Esophagus (tissue), 2 donors: ENCODE measurements around the gene NDUFA12. TPM values are rescaled to one million over a fixed set of nuclear protein-coding genes. Genes with fewer than 3 reads are reported as not detected.
"Not testable (repeated sequence)": the region's sequence is repeated elsewhere in the genome, so short reads cannot be mapped to it uniquely, and the experiment has no call there.

Experiments
- H3K27ac ChIP-seq, 2 donors: one replicate each; pipeline ENCODE4 v1.5.1; 2013; ENCODE audit warnings: low read depth in 2 of 2, mild to moderate bottlenecking in 2 of 2, inconsistent platforms in 1 of 2, low read length in 1 of 2, moderate library complexity in 1 of 2
- H3K27me3 ChIP-seq, 2 donors: one replicate each; pipeline ENCODE4 v1.6.1; 2013; ENCODE audit warnings: low read length in 2 of 2, control low read depth in 1 of 2, mild to moderate bottlenecking in 1 of 2; ENCODE audit not compliant: insufficient read depth in 2 of 2, control insufficient read depth in 1 of 2
- H3K36me3 ChIP-seq, 2 donors: one replicate each; pipeline ENCODE4 v1.6.1; 2013; ENCODE audit warnings: low read length in 1 of 2; ENCODE audit not compliant: control insufficient read depth in 2 of 2, insufficient read depth in 2 of 2
- H3K4me1 ChIP-seq, 2 donors: one replicate each; pipeline ENCODE4 v1.6.1; 2013; ENCODE audit warnings: low read length in 1 of 2; ENCODE audit not compliant: control insufficient read depth in 2 of 2, insufficient read depth in 2 of 2
- H3K4me3 ChIP-seq, 2 donors: one replicate each; pipeline ENCODE4 v1.5.1; 2013; ENCODE audit warnings: low read length in 2 of 2, mild to moderate bottlenecking in 2 of 2, low read depth in 1 of 2, moderate library complexity in 1 of 2
- H3K9me3 ChIP-seq, 2 donors: one replicate each; pipeline ENCODE4 v1.6.1; 2013; ENCODE audit warnings: mild to moderate bottlenecking in 2 of 2, low read depth in 1 of 2, low read length in 1 of 2, moderate library complexity in 1 of 2; ENCODE audit not compliant: control insufficient read depth in 2 of 2, insufficient read depth in 1 of 2
- WGBS, 2 donors: extraction: QIAGEN DNeasy Blood & Tissue Kit; methylation state at CpG; one replicate each; pipeline ENCODE4 v1.1.7; 2013; 5-methylcytosine and 5-hydroxymethylcytosine counted together
- polyA plus RNA-seq, 2 donors: library from polyadenylated mRNA; stranded (reverse); fragments of 200-250 nt; gene quantifications; one replicate each; pipeline ENCODE4 v1.2.3, GENCODE V29; 2013
- donor health status: healthy with polysubstance abuse.
- donor health status: Bipolar disorder and iron deficiency.

Gene NDUFA12
- polyA plus RNA-seq, 2 donors: 76.3 to 115 TPM

DNA sequence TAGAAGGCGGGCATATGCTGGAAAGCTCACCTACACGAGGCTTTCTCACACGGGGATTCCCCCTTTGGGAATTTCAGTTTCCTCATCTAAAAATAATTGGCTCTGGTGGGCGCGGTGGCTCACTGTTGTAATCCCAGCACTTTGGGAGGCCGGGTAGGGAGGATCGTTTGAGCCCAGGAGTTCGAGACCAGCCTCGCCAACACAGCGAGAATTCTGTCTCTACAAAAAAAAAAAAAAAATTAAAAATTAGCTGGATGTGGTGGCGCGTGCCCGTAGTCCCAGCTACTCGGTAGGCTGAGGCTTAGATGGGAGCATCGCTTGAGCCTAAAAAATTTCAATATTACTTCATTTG, 400 bp upstream of the NDUFA12 start:
- Histone ChIP-seq H3K27ac (peak overlapping the region; percentile 52 to 95), H3K4me3 (peak overlapping the region; percentile 84 to 89), H3K4me1 (no peaks in the 10 kb centered on the region), H3K9me3 (peaks cover 0 to 2% of the 10 kb centered on the region in 2 donors), H3K27me3 (no peaks in the 10 kb centered on the region), H3K36me3 (no peaks in the 10 kb centered on the region)
- WGBS, 2 donors: 63 to 64% methylated on average over 15 of the region's 15 CpGs

DNA sequence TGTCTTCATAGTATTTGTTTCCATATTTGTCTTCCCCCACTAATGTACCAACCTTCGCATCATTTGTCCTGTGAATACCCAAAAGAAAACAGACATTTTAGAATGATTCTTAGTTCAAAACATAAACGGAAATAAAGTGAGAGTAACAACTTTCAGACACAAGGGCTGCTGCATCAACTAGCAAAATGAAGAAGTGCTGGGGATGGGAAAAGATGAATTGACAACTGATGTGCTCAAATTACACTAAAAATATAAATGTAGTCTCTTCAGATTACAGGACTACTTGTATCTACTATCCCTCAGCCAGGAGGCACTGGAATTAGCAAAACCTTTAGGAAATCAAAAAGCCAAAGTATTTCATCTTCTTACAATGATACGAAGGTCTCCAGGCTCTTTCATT, 743 bp downstream of the NDUFA12 start:
- 18 to 19% methylated on average over 3 of the region's 3 CpGs for WGBS, 2 donors
- H3K27ac ChIP-seq: peak overlapping the region; percentile 78 to 95
- no peaks in the 10 kb centered on the region for H3K4me1 ChIP-seq
- H3K36me3 ChIP-seq: no peaks in the 10 kb centered on the region
- H3K27me3 ChIP-seq: no peaks in the 10 kb centered on the region
- no peaks in the 10 kb centered on the region for H3K9me3 ChIP-seq
- peak overlapping the region; percentile 84 to 89 for H3K4me3 ChIP-seq

DNA sequence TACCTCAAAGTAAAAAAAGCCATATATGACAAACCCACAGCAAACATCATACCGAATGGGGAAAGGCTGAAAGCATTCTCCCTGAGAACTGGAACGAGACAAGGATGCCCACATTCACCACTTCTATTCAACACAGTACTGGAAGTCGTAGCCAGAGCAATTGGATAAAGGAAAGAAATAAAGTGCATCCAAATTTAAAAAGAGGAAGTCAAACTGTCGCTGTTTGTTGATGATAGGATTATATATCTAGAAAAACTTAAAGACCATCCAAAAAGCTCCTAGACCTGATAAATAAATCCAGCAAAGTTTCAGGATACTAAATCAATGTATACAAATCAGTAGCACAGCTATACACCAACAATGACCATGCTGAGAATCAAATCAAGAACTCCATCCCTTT, 5.2 kb downstream of the NDUFA12 start:
- WGBS, 2 donors: 69 to 75% methylated on average over 4 of the region's 4 CpGs
- H3K27me3 ChIP-seq: no peaks in the 10 kb centered on the region
- no peak overlapping the region for H3K4me3 ChIP-seq
- H3K9me3 ChIP-seq: no peaks in the 10 kb centered on the region
- H3K36me3 ChIP-seq: no peaks in the 10 kb centered on the region
- no peak overlapping the region for H3K27ac ChIP-seq
- H3K4me1 ChIP-seq: no peaks in the 10 kb centered on the region

DNA sequence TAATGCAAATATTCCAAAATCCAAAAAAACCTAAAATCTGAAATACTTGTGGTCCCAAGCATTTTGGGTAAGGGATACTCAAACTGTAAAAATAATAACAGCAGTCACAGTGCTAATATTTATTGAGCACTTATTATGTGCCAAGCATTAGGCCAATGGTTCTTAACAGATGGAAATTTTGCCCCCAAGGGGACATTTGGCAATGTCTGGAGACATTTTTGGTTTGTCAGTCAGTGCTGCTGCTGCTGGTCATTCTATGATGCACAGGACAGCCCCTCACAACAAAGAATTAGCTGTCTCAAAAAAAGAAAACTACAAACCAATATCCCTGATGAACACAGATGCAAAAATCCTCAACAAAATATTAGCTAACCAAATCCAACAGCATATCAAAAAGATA, 5.8 kb downstream of the NDUFA12 start:
- H3K36me3 ChIP-seq: peaks cover 0 to 3% of the 10 kb centered on the region in 2 donors
- H3K4me1 ChIP-seq: no peaks in the 10 kb centered on the region
- H3K4me3 ChIP-seq: no peak overlapping the region
- H3K27ac ChIP-seq: no peak overlapping the region
- no peaks in the 10 kb centered on the region for H3K9me3 ChIP-seq
- no peaks in the 10 kb centered on the region for H3K27me3 ChIP-seq

DNA sequence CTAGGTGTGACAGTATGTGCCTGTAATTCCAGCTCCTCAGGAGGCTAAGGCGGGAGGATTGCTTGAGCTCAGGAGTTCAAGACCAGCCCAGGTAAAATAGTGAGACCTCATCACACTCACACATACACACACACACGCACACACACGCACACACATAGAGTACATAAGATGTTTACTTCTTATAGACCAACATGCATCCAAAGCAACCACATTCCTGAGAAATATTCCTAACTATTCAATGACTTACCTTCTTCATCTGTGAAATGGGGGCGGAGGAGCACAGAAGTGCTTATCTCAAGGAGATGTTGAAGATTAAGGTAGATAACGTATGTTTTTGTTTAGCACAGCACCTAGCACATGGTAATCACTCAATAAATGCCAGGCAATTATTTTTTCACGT, 6.4 kb downstream of the NDUFA12 start:
- no peak overlapping the region for H3K27ac ChIP-seq
- 94 to 95% methylated on average over 6 of the region's 6 CpGs for WGBS, 2 donors
- no peak overlapping the region for H3K4me3 ChIP-seq
- H3K4me1 ChIP-seq: no peaks in the 10 kb centered on the region
- no peaks in the 10 kb centered on the region for H3K9me3 ChIP-seq
- H3K27me3 ChIP-seq: no peaks in the 10 kb centered on the region
- peaks cover 0 to 8% of the 10 kb centered on the region in 2 donors for H3K36me3 ChIP-seq

DNA sequence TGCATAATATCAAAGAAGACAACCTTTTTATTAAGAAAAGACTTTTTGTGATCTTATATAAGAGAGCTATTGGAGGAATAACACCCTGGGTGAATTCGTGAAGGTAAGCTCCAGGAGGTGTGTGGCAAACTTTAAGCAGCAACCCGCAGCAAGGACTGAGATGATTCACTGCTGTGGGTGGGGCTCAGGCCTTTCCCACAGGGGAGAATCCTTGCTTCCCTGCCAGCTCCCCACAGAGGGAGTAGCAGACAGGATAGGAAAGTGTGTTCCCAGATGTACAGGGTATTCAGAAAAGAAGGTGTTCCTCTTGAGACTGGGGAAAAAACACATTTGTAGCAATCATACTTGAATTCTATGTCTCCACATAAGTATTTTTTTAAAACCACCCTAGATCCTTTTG, 9.2 kb downstream of the NDUFA12 start:
- peaks cover 0 to 8% of the 10 kb centered on the region in 2 donors for H3K36me3 ChIP-seq

DNA sequence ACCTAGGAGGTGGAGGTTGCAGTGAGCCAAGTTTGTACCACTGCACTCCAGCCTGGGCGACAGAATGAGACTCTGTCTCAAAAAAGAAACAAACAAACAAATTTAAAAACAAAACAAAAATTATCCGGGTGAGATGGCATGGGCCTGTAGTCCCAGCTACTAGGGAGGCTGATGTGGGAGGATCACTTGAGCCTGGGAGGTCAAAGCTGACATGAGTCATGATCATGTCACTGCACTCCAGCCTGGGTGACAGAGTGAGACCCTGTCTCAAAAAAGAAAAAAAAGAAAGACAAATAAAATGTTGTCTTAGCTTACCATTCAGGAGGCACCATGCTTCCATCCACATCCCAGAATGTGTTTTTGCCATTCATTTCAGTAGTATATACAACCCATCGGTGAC, 9.6 kb downstream of the NDUFA12 start:
- H3K36me3 ChIP-seq, H3K27ac ChIP-seq, H3K4me1 ChIP-seq, H3K27me3 ChIP-seq, H3K9me3 ChIP-seq, H3K4me3 ChIP-seq: not testable (repeated sequence)
- WGBS, 2 donors: 79 to 83% methylated on average over 3 of the region's 3 CpGs

More for the DNA sequence above, 9.2 kb downstream of the NDUFA12 start:
- Histone ChIP-seq H3K27me3 (no peaks in the 10 kb centered on the region), H3K9me3 (no peaks in the 10 kb centered on the region), H3K4me1 (no peaks in the 10 kb centered on the region), H3K4me3 (no peak overlapping the region), H3K27ac (no peak overlapping the region)
- 54 to 58% methylated on average over 2 of the region's 2 CpGs for WGBS, 2 donors

DNA sequence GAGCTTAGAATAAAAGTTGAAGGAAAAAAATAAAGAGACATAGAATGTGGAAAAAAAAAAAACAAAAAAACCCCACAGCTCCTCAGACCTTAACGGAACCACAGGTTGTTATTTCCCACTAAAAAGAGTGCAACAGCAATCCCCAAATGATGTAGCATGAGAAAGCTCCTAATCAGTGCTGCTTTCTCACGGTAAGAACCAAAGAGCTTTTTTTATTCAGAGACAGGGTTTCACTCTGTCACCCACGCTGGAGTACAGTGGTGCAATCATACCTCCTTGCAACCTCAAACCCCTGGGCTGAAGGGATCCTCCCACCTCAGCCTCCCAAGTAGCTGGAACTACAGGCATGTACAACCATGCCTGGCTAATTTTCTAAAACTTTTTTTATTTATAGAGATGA, 13.3 kb downstream of the NDUFA12 start:
- 87 to 92% methylated on average over 3 of the region's 3 CpGs for WGBS, 2 donors
- H3K27me3 ChIP-seq: no peaks in the 10 kb centered on the region
- H3K4me3 ChIP-seq: no peak overlapping the region
- H3K27ac ChIP-seq: no peak overlapping the region
- no peaks in the 10 kb centered on the region for H3K9me3 ChIP-seq
- no peaks in the 10 kb centered on the region for H3K4me1 ChIP-seq
- peaks cover 0 to 8% of the 10 kb centered on the region in 2 donors for H3K36me3 ChIP-seq

DNA sequence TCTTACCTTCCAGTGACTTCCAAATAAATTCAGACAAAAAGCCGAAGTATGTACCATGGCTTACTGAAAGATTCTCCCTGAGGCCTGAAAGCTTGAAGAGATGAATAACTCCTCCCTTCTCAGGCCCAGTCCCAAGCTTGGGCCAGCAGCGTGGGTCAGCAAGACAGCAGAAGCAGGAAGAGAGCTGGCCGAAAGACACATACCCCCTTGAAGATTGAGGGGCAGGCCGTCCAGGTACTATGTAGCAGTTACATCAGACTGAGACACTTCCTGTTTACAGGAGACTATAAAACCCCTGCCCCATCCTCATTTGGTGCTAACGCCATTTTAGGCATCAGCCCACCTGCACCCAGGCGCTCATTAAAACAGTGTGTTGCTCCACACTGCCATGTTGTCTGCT, 15.0 kb downstream of the NDUFA12 start:
- Histone ChIP-seq H3K27ac (no peak overlapping the region), H3K4me3 (no peak overlapping the region), H3K27me3 (no peaks in the 10 kb centered on the region), H3K9me3 (no peaks in the 10 kb centered on the region), H3K36me3 (peaks cover 2 to 8% of the 10 kb centered on the region in 2 donors), H3K4me1 (no peaks in the 10 kb centered on the region)
- WGBS, 2 donors: 74 to 82% methylated on average over 6 of the region's 6 CpGs

DNA sequence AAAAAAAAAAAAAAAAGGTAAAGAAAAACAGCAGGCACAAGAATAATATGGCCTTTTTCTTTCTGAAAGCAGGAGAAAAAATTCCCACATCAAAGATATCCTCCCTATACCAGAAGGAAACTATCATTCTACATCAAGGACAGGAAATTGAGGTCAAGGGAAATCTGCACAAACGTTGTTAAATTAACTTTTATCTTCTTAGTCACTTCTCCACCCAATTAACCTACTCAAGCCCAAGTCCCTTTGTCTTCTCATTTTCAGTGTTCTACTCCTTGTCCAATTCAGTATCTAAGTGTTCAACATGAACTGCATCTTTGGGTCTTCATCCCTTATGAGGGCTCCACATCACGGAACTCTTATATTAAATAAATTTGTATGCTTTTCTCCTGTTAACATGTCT, 15.7 kb downstream of the NDUFA12 start:
- Histone ChIP-seq H3K9me3 (no peaks in the 10 kb centered on the region), H3K4me3 (no peak overlapping the region), H3K36me3 (peaks cover 4 to 6% of the 10 kb centered on the region in 2 donors), H3K4me1 (no peaks in the 10 kb centered on the region), H3K27me3 (no peaks in the 10 kb centered on the region), H3K27ac (no peak overlapping the region)
- WGBS, 2 donors: 53 to 65% methylated on average over 2 of the region's 2 CpGs
